K562 (cell line): ENCODE data around the gene PPP1R9A.

Experiments
- CTCF ChIP-seq, 3 experiments: IDR thresholded peaks in 2 of 3; conservative IDR thresholded peaks in 1 of 3; 2 replicates each; pipeline ENCODE4 v1.5.1; 2011 to 2012; ENCODE audit warnings: low read length in 3 of 3, mild to moderate bottlenecking in 3 of 3, control low read depth in 2 of 3, improper control_type of control experiment in 1 of 3, inconsistent platforms in 1 of 3, low read depth in 1 of 3, mixed read lengths in 1 of 3, moderate library complexity in 1 of 3; ENCODE audit not compliant: insufficient read depth in 2 of 3
- FOS ChIP-seq: IDR thresholded peaks from 3 replicates; pipeline ENCODE4 v1.6.1; 2011; ENCODE audit not compliant: insufficient read length; ENCODE audit errors: extremely low read depth
- NONO ChIP-seq, 2 experiments: fragments of 200-400 bp in 1 of 2; fragments of 450-650 bp in 1 of 2; formaldehyde crosslinking in 1 of 2; IDR thresholded peaks; 2 replicates each; pipeline ENCODE4 v1.6.1; 2017; ENCODE audit warnings: low read depth in 2 of 2, mild to moderate bottlenecking in 2 of 2, moderate library complexity in 2 of 2, low read length in 1 of 2
- PHF8 ChIP-seq: fragments of 200-600 bp; sonication (generic); IDR thresholded peaks from 2 replicates; pipeline ENCODE4 v1.6.1; 2012; ENCODE audit warnings: mixed run types, mild to moderate bottlenecking, inconsistent platforms, low read length, moderate library complexity, borderline replicate concordance

GRCh38 chr7:95242266-95242665, 334.9 kb downstream of the PPP1R9A start:
- TF ChIP-seq NONO (IDR thresholded peaks at IDR 0.05; ENCODE audit: low read depth in 2 of 2, low read length in 1 of 2) (no peak), FOS (no peak), CTCF (IDR thresholded peaks at IDR 0.05 in 2 of 3, conservative IDR thresholded peaks at IDR 0.05 in 1 of 3; ENCODE audit: insufficient read depth in 2 of 3, low read depth in 1 of 3, low read length in 3 of 3) (no peak), PHF8 (no peak)
